ENCODE results near the gene METAP1D.
A peak's percentile ranks its signal among the peaks of the same experiment; 100 is the strongest.
"Not testable (repeated sequence)": the region's sequence is repeated elsewhere in the genome, so short reads cannot be mapped to it uniquely, and the experiment has no call there.

Gene METAP1D

DNA sequence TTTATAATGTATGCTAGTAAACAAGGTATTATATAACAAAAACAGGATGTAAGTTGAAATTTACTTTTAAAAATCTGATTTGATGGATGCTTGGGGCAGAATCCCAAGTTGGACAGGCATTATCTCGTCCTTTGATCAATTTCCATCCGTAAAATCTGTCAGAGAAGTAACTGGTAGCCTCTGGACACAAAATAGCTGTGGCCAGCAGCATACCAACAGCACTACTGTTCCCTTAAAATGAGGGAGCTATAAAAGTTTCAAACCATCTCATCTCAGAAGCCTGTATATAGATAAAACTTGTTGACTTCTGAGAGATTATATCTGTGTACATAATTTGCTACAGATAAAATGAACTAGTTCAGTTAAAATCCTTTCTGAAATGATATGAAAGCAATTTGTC is 14.7 kb upstream of the METAP1D start:
- TF ChIP-seq, protein P1, sequence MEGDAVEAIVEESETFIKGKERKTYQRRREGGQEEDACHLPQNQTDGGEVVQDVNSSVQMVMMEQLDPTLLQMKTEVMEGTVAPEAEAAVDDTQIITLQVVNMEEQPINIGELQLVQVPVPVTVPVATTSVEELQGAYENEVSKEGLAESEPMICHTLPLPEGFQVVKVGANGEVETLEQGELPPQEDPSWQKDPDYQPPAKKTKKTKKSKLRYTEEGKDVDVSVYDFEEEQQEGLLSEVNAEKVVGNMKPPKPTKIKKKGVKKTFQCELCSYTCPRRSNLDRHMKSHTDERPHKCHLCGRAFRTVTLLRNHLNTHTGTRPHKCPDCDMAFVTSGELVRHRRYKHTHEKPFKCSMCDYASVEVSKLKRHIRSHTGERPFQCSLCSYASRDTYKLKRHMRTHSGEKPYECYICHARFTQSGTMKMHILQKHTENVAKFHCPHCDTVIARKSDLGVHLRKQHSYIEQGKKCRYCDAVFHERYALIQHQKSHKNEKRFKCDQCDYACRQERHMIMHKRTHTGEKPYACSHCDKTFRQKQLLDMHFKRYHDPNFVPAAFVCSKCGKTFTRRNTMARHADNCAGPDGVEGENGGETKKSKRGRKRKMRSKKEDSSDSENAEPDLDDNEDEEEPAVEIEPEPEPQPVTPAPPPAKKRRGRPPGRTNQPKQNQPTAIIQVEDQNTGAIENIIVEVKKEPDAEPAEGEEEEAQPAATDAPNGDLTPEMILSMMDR (IDR thresholded peaks at IDR 0.05; ENCODE audit: low read depth, low read length) = no peak
- H3K4me1 ChIP-seq = no peaks in the 10 kb centered on the region
- no peaks in the 10 kb centered on the region; the same call in 1 of the 2 replicates for H3K36me3 ChIP-seq
- DNase-seq = no peak
- no peaks in the 10 kb centered on the region for H3K27me3 ChIP-seq
- H3K9me3 ChIP-seq = no peaks in the 10 kb centered on the region
- H3K4me3 ChIP-seq (ENCODE audit: low read depth, low read length) = no peak overlapping the region

DNA sequence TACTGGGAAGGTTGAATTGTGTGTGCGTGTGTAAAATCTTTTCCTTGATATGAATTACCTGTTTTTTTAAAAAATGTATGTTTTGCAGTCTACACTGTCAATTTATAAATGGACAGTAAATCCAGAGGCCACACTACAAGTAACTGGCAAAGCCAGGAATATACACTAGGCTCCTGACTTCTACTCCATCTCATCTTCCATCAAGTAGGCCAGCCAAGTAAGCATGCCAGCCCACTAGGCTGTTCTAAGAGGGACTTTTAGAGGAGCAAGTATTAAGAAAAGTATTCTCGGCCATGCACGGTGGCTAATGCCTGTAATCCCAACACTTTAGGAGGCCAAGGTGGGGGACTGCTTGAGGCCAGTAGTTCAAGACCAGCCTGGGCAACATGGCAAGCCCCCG is 13.0 kb upstream of the METAP1D start:
- TF ChIP-seq, protein P1 (IDR thresholded peaks at IDR 0.05; ENCODE audit: low read depth, low read length) = no peak
- H3K4me3 ChIP-seq (ENCODE audit: low read depth, low read length) = no peak overlapping the region
- H3K9me3 ChIP-seq = no peaks in the 10 kb centered on the region
- H3K27me3 ChIP-seq = no peaks in the 10 kb centered on the region
- no peaks in the 10 kb centered on the region for H3K4me1 ChIP-seq
- no peaks in the 10 kb centered on the region; the same call in 1 of the 2 replicates for H3K36me3 ChIP-seq
- DNase-seq = no peak

DNA sequence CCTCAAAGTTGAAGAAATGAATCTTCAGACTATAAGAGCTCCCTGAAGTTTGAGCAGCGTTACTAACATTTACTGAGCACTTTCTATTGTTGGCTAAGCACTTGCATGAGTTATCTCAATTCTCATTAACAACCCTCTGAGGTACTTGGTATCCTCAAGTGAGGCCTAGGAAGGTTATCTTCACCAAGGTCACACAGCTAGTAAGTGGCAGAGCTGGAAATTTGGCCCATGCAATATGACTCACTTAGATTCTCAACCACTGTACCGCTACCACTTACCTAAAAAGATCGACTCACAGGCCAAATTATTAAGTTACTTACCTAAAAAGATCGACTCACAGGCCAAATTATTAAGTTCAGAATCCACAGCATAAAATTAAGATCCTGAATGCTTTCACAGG is 8.7 kb upstream of the METAP1D start:
- Histone ChIP-seq H3K27me3 (no peaks in the 10 kb centered on the region), H3K4me1 (no peaks in the 10 kb centered on the region), H3K36me3 (no peaks in the 10 kb centered on the region), H3K4me3 (ENCODE audit: low read depth, low read length) (no peak overlapping the region), H3K9me3 (no peaks in the 10 kb centered on the region)
- TF ChIP-seq, protein P1 (IDR thresholded peaks at IDR 0.05; ENCODE audit: low read depth, low read length) = no peak
- DNase-seq = no peak

DNA sequence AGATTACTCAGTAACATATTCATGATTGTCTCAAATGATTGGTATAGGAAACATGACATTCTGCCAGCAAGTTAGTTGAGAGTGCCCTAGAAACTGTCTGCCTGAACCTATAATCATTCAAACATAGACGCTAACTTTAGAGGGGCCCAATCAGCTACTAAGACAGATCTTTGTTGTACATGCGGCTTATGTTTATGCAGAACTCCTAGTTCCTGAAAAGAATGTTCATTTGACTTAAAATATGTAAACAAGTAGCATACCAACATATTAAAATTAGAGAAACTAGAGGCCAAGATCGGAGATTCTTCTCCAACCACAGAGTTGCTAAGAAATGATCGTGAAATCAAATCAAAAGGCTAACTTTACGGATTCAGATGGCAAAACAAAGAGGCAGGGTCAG is 4.2 kb upstream of the METAP1D start:
- H3K9me3 ChIP-seq = no peaks in the 10 kb centered on the region
- no peak overlapping the region for H3K4me3 ChIP-seq (ENCODE audit: low read depth, low read length)
- DNase-seq = no peak
- H3K36me3 ChIP-seq = no peaks in the 10 kb centered on the region
- no peaks in the 10 kb centered on the region for H3K4me1 ChIP-seq
- TF ChIP-seq, protein P1 (IDR thresholded peaks at IDR 0.05; ENCODE audit: low read depth, low read length) = no peak
- no peaks in the 10 kb centered on the region for H3K27me3 ChIP-seq

DNA sequence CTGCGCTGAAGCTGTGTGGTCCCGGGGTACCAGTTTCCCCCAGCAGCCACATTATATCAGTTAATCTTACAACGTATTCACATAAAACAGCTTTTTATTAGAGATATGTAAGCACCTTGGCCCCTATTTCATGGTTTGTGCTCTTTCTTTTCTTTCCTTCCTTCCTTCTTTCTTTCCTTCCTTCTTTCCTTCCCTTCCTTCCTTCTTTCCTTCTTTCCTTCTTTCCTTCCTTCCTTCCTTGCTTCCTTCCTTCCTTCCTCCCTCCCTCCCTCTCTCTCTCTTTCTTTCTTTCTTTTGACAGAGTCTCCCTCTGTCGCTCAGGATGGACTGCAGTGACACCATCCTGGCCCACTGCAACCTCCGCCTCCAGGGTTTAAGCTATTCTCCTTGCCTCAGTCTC is 3.7 kb upstream of the METAP1D start:
- Histone ChIP-seq H3K36me3 (no peaks in the 10 kb centered on the region), H3K4me1 (no peaks in the 10 kb centered on the region), H3K9me3 (no peaks in the 10 kb centered on the region), H3K4me3 (ENCODE audit: low read depth, low read length) (no peak overlapping the region), H3K27me3 (no peaks in the 10 kb centered on the region)
- TF ChIP-seq, protein P1 (IDR thresholded peaks at IDR 0.05; ENCODE audit: low read depth, low read length) = no peak
- DNase-seq = no peak

DNA sequence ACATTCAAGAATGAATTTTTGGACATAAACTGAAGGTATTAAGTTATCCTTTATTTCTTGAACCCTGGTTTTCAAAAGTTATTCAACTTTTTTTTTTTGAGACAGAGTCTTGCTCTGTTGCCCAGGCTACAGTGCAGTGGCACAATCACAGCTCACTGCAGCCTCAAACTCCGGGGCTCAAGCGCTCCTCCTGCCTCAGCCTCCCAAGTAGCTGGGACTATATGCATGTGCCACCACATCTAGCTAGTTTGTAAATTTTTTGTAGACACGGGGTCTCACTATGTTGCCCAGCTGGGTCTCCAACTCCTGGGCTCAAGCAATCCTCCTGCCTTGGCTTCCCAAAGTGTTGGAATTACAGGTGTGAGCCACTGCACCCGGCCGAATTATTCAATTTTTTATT is 2.7 kb upstream of the METAP1D start:
- not testable (repeated sequence) for DNase-seq; H3K36me3 ChIP-seq; H3K4me3 ChIP-seq (ENCODE audit: low read depth, low read length); H3K27me3 ChIP-seq; H3K9me3 ChIP-seq; H3K4me1 ChIP-seq

DNA sequence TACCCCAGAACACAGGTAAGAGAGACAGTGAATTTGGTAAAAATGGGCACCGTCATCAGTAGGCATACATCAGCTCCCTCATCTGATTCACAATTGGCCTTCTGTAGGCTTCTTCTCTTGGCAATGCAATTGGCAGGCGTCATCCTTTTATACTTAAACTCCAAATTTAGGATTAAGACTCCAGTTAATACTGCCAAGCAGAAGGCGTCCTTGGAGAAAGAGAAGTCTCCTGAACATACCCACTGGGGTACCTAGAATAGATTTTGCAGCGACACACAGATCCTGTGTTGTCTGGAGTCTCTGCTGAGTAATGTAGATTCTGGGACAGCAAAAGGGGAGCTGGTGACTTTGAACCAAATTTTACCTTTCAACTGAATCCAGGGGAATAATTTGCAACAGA is 592 bp upstream of the METAP1D start:
- H3K9me3 ChIP-seq = no peaks in the 10 kb centered on the region
- H3K36me3 ChIP-seq = no peaks in the 10 kb centered on the region
- H3K4me1 ChIP-seq = no peaks in the 10 kb centered on the region
- peak overlapping the region; percentile 75 for H3K4me3 ChIP-seq (ENCODE audit: low read depth, low read length)
- TF ChIP-seq, protein P1 (IDR thresholded peaks at IDR 0.05; ENCODE audit: low read depth, low read length) = no peak
- H3K27me3 ChIP-seq = no peaks in the 10 kb centered on the region
- DNase-seq = no peak
